HEK293T (cell line): Measurements from ENCODE around the gene ANKS1A.

ENCODE experiments used
- CTCF ChIA-PET: fragments of 350-600 bp; formaldehyde crosslinking; extraction: SDS; loops from one replicate; lab custom pipeline; 2021; ENCODE audit warnings: antibody characterized with exemption, inconsistent platforms; lab: Yijun Ruan, JAX
- POLR2A ChIA-PET: fragments of 350-600 bp; formaldehyde crosslinking; extraction: SDS; loops from one replicate; lab custom pipeline; 2020; ENCODE audit warnings: antibody characterized with exemption, inconsistent platforms; lab: Yijun Ruan, JAX
- DNase-seq: peaks from one replicate; pipeline ENCODE4 v3.0.0; 2012; ENCODE audit warnings: mixed read lengths; ENCODE audit errors: extremely low spot score
- ARNT ChIP-seq: fragments of 450-650 bp; IDR thresholded peaks from 2 replicates; pipeline ENCODE4 v1.6.1; 2017; ENCODE audit warnings: mild to moderate bottlenecking
- BHLHE40 ChIP-seq: fragments of 450-650 bp; IDR thresholded peaks from 2 replicates; pipeline ENCODE4 v1.6.1; 2016; ENCODE audit warnings: mild to moderate bottlenecking, moderate library complexity, borderline replicate concordance
- CTBP1 ChIP-seq: fragments of 450-650 bp; IDR thresholded peaks from 2 replicates; pipeline ENCODE4 v1.6.1; 2016; ENCODE audit warnings: borderline replicate concordance
- ELF4 ChIP-seq: fragments of 450-650 bp; IDR thresholded peaks from 2 replicates; pipeline ENCODE4 v1.6.1; 2017; ENCODE audit warnings: antibody characterized with exemption
- FOXA1 ChIP-seq: fragments of 450-650 bp; IDR thresholded peaks from 2 replicates; pipeline ENCODE4 v1.6.1; 2016; ENCODE audit warnings: mild to moderate bottlenecking
- FOXK2 ChIP-seq: fragments of 450-650 bp; IDR thresholded peaks from 2 replicates; pipeline ENCODE4 v1.6.1; 2016; ENCODE audit warnings: mild to moderate bottlenecking
- FOXM1 ChIP-seq: fragments of 450-650 bp; IDR thresholded peaks from 2 replicates; pipeline ENCODE4 v1.6.1; 2017; ENCODE audit warnings: mild to moderate bottlenecking, borderline replicate concordance
- HDGF ChIP-seq: fragments of 450-650 bp; IDR thresholded peaks from 2 replicates; pipeline ENCODE4 v1.6.1; 2017; ENCODE audit warnings: antibody characterized with exemption, borderline replicate concordance
- L3MBTL2 ChIP-seq: fragments of 450-650 bp; conservative IDR thresholded peaks from 2 replicates; pipeline ENCODE4 v1.6.1; 2016; ENCODE audit warnings: mild to moderate bottlenecking
- LEF1 ChIP-seq: fragments of 450-650 bp; IDR thresholded peaks from 2 replicates; pipeline ENCODE4 v1.6.1; 2017; ENCODE audit warnings: mild to moderate bottlenecking, borderline replicate concordance
- NFRKB ChIP-seq: fragments of 450-650 bp; IDR thresholded peaks from 2 replicates; pipeline ENCODE4 v1.6.1; 2016; ENCODE audit warnings: mild to moderate bottlenecking, moderate library complexity
- PKNOX1 ChIP-seq: fragments of 450-650 bp; IDR thresholded peaks from 2 replicates; pipeline ENCODE4 v1.6.1; 2016
- SP1 ChIP-seq: fragments of 450-650 bp; IDR thresholded peaks from 2 replicates; pipeline ENCODE4 v1.6.1; 2017
- SUZ12 ChIP-seq: fragments of 450-650 bp; IDR thresholded peaks from 2 replicates; pipeline ENCODE4 v1.6.1; 2016; ENCODE audit warnings: mild to moderate bottlenecking
- TARDBP ChIP-seq: fragments of 450-650 bp; IDR thresholded peaks from 2 replicates; pipeline ENCODE4 v1.6.1; 2016
- ZNF384 ChIP-seq: fragments of 450-650 bp; IDR thresholded peaks from 2 replicates; pipeline ENCODE4 v1.6.1; 2016

ANKS1A gene

GRCh38 chr6:35015996-35016395 is 126.9 kb downstream of the ANKS1A start:
- TF ChIP-seq SUZ12 (no peak), SP1 (no peak), L3MBTL2 (no peak), FOXK2 (no peak), CTBP1 (no peak), NFRKB (no peak), ZNF384 (no peak), ARNT (no peak), BHLHE40 (no peak), ELF4 (no peak)
- POLR2A ChIA-PET, result no interaction called here

GRCh38 chr6:35016502-35017321 is 127.7 kb downstream of the ANKS1A start:
- POLR2A ChIA-PET, result no interaction called here
- CTCF ChIA-PET, result interaction anchor here (0.7 kb wide), 1 partner anchor 154 kb away, joined by 5 read pairs; no protein-coding TSS in a partner anchor
- TF ChIP-seq ELF4, result no peak
- TF ChIP-seq FOXM1, result no peak
- no peak for TF ChIP-seq CTBP1
- no peak for TF ChIP-seq FOXK2
- TF ChIP-seq LEF1, result no peak
- no peak for TF ChIP-seq FOXA1
- TF ChIP-seq TARDBP, result no peak
- no peak for TF ChIP-seq NFRKB
- no peak for TF ChIP-seq HDGF
- peak; percentile 56; the same call in 1 of the 2 replicates for TF ChIP-seq ZNF384
- peak; percentile 93 for TF ChIP-seq PKNOX1
- DNase-seq, result peak; percentile 36

More at GRCh38 chr6:35015996-35016395, 126.9 kb downstream of the ANKS1A start:
- CTCF ChIA-PET, result interaction anchor here (0.6 to 0.7 kb wide), 3 partner anchors 100 to 155 kb away, joined by 3 to 5 read pairs (median 3); no protein-coding TSS in a partner anchor
- no peak for DNase-seq

GRCh38 chr6:35017411-35018181 is 128.5 kb downstream of the ANKS1A start:
- POLR2A ChIA-PET, result interaction anchor here (0.5 kb wide), 1 partner anchor 87 kb away, joined by 3 read pairs; no protein-coding TSS in a partner anchor
- CTCF ChIA-PET, result no interaction called here
- TF ChIP-seq HDGF, result no peak
- TF ChIP-seq TARDBP, result no peak
- TF ChIP-seq FOXA1, result no peak
- no peak for TF ChIP-seq ELF4
- no peak for TF ChIP-seq SP1
- no peak for TF ChIP-seq PKNOX1
- no peak for DNase-seq

GRCh38 chr6:35018182-35018519 is 129.1 kb downstream of the ANKS1A start:
- POLR2A ChIA-PET, result no interaction called here
- CTCF ChIA-PET, result no interaction called here
- DNase-seq, result no peak
- TF ChIP-seq LEF1, result no peak
- no peak for TF ChIP-seq FOXK2
- TF ChIP-seq PKNOX1, result no peak
- TF ChIP-seq BHLHE40, result no peak
- no peak for TF ChIP-seq NFRKB
- TF ChIP-seq FOXA1, result no peak
- no peak for TF ChIP-seq SP1
- no peak for TF ChIP-seq ARNT

- POLR2A ChIA-PET, result no interaction called here
- CTCF ChIA-PET, result no interaction called here
- TF ChIP-seq PKNOX1 (no peak), FOXM1 (no peak), BHLHE40 (no peak)
- DNase-seq, result no peak
Measured at GRCh38 chr6:35018746-35019145, 129.7 kb downstream of the ANKS1A start.

GRCh38 chr6:35019171-35019570 is 130.1 kb downstream of the ANKS1A start:
- ChIA-PET POLR2A (no interaction called here), CTCF (no interaction called here)
- no peak for DNase-seq
- no peak for TF ChIP-seq L3MBTL2
- TF ChIP-seq FOXA1, result no peak
- no peak for TF ChIP-seq CTBP1
